Lower leg skin (tissue), 4 donors: Measurements from ENCODE around the gene TET1. TPM values are rescaled to one million over a fixed set of nuclear protein-coding genes. Genes with fewer than 3 reads are reported as not detected.
"Not testable (repeated sequence)": the region's sequence is repeated elsewhere in the genome, so short reads cannot be mapped to it uniquely, and the experiment has no call there.

Experiments
- DNase-seq, 2 donors: peaks; one replicate each; pipeline ENCODE4 v3.0.0-alpha.2; 2019; ENCODE audit warnings: low spot score in 2 of 2
- H3K4me3 ChIP-seq: fragments of 200-600 bp; sonication (generic); 2 replicates; pipeline ENCODE4 v1.5.1; 2017; ENCODE audit warnings: mild to moderate bottlenecking, low read depth; ENCODE audit not compliant: poor library complexity, severe bottlenecking
- POLR2A ChIP-seq, 2 donors: fragments of 450-650 bp; IDR thresholded peaks; one replicate each; pipeline ENCODE4 v1.6.1; 2016 to 2017; ENCODE audit warnings: antibody characterized with exemption in 2 of 2, mild to moderate bottlenecking in 1 of 2, moderate library complexity in 1 of 2
- WGBS, 2 donors: methylation state at CpG; one replicate each; pipeline ENCODE4 v1.1.5; 2018; 5-methylcytosine and 5-hydroxymethylcytosine counted together
- intact Hi-C: fragments of 100-400 bp; cut with DNase I; formaldehyde crosslinking; loops from one replicate; pipeline ENCODE4 v1.15.0; 2023; ENCODE audit warnings: low total_unique reads
- total RNA-seq, 4 donors: library from RNA; depleted of rRNA; stranded (reverse); fragments of >200 nt; gene quantifications; one replicate each; pipeline ENCODE4 v1.1.0, GENCODE V29; 2016
- TF ChIP-seq, protein P1 (sequence below), 3 donors: fragments of 450-650 bp; IDR thresholded peaks; one replicate each; pipeline ENCODE4 v1.5.1; 2016; ENCODE audit warnings: antibody characterized with exemption in 3 of 3, mild to moderate bottlenecking in 3 of 3, moderate library complexity in 2 of 3

TET1 gene
- total RNA-seq, 4 donors from 2014 or later = 1.1 to 3.8 (median 1.9) TPM

DNA sequence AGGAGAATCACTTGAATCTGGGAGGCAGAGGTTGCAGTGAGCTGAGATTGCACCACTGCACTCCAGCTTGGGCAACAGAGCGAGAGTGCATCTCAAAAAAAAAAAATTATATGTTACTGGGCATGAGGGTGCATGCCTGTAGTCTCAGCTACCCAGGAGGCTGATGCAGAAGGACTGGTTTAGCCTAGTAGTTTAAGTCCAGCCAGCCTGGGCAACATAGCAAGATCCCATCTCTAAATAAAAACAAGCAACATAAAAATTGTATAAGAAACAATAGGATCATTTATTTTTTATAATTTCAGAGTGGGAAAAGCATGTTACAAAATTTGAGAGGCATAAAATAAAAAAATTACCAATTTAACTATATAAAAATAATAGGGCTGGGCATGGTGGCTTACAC lies 145.4 kb downstream of the TET1 start:
- TF ChIP-seq, protein P1, sequence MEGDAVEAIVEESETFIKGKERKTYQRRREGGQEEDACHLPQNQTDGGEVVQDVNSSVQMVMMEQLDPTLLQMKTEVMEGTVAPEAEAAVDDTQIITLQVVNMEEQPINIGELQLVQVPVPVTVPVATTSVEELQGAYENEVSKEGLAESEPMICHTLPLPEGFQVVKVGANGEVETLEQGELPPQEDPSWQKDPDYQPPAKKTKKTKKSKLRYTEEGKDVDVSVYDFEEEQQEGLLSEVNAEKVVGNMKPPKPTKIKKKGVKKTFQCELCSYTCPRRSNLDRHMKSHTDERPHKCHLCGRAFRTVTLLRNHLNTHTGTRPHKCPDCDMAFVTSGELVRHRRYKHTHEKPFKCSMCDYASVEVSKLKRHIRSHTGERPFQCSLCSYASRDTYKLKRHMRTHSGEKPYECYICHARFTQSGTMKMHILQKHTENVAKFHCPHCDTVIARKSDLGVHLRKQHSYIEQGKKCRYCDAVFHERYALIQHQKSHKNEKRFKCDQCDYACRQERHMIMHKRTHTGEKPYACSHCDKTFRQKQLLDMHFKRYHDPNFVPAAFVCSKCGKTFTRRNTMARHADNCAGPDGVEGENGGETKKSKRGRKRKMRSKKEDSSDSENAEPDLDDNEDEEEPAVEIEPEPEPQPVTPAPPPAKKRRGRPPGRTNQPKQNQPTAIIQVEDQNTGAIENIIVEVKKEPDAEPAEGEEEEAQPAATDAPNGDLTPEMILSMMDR (IDR thresholded peaks at IDR 0.05) = no peak
- TF ChIP-seq POLR2A (IDR thresholded peaks at IDR 0.05) = no peak
- intact Hi-C loops = no loop called here
- WGBS, 2 donors = 90 to 100% methylated on average over 1 of the region's 1 CpG
- DNase-seq = no peak
- H3K4me3 ChIP-seq = no peak overlapping the region

DNA sequence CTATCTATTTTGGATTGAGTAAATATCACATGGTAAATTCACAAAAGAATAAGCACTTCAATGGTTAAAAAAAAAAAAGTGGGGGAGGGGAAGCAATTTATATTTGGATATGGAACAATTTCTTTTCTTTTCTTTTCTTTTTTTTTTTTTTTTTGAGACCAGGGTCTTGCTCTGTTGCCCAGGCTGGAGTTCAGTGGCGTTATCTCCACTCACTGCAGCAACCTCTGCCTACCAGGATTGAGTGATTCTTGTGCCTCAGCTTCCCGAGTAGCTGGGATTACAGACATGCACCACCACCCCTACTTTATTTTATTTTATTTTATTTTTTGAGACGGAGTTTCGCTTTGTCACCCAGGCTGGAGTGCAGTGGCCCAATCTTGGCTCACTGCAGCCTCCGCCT lies 148.8 kb downstream of the TET1 start:
- H3K4me3 ChIP-seq, DNase-seq, intact Hi-C loops: not testable (repeated sequence)
- 94 to 97% methylated on average over 5 of the region's 5 CpGs for WGBS, 2 donors

DNA sequence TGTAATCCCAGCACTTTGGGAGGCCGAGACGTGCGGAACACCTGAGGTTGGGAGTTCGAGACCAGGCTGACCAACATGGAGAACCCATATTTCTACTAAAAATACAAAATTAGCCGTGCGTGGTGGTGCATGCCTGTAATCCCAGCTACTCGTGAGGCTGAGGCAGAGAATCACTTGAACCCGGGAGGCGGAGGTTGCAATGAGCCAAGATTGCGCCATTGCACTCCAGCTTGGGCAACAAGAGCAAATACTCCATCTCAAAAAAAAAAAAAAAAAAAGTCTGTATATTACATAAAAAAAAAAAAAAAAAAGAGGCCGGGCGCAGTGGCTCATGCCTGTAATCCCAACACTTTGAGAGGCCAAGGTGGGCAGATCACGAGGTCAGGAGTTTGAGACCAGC lies 152.9 kb downstream of the TET1 start:
- WGBS, 2 donors = 93 to 96% methylated on average over 13 of the region's 13 CpGs
- DNase-seq = peak in 1 of 2 donors; percentile 46
- intact Hi-C loops, H3K4me3 ChIP-seq: not testable (repeated sequence)

DNA sequence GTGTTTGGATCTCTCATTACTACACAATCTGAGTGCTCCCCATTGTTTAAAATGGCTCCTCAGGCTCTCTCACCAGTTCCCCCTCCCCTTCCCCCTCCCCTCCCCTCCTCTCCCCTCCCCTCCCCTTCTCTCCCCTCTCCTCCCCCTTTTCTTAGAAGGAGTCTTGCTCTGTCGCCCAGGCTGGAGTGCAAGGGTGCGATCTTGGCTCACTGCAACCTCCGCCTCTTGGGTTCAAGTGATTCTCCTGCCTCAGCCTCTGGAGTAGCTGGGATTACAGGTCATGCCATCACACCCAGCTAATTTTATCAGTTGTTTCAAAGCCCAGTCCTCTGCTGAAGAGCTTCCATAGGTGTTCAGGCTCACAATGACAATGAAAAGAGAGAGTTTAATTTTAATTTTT lies 157.3 kb downstream of the TET1 start:
- 71 to 86% methylated on average over 3 of the region's 3 CpGs for WGBS, 2 donors
- TF ChIP-seq, protein P1 (IDR thresholded peaks at IDR 0.05) = no peak
- TF ChIP-seq POLR2A (IDR thresholded peaks at IDR 0.05) = no peak
- intact Hi-C loops = no loop called here
- no peak for DNase-seq
- H3K4me3 ChIP-seq = no peak overlapping the region

DNA sequence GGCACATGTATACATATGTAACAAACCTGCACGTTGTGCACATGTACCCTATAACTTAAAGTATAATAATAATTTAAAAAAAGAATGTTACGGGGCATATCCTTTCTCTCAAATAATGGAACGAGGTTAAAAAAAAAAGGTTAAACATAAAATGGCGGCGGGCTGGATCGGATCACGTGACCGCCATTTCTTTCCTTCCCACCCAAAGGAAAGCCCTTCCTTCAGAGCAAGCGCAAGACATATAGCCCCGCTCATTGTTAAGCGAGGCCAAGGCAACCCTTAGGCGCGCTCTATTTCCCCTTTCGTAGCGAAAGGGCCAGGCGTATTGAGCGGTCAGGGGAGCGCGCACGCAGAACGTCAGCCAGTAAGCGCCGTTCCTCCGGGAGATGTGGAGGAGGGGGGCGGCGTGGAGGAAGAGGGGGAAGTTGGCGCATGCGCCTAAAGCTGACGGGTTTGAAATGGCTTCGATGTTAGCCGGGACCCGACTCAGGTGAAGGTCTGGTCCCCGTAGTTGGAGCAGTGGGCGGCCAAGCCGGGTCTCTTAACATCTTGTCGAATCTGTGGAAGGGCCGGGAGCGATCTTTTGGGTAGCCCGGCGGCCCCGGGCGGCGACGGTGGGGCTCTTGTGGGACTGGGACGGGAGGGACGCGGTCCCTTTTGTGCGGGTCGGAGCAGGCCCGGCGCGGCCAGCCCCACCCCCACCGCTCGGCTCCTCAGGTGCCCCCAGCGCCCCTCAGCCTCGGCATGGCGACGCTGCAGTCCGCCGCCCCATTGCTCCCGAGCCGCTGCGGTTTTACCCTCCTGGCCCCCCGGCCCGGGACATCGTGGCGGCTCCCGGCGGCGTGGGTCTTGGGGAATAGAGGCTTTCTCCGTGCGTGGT lies 160.9 kb downstream of the TET1 start, which contains the start of gene CCAR1:
Gene CCAR1 (plus strand): TSS at position 447 of the 880 bp plus-strand sequence. CDS start 1,266 bp downstream, outside the sequence.
- WGBS, 2 donors = 1% methylated on average over 35 to 42 of the region's 72 CpGs
- DNase-seq = peak; percentile 96 to 99
- intact Hi-C loops = no loop called here
- H3K4me3 ChIP-seq = peak within 1 kb of the TSS; percentile 98
- TF ChIP-seq POLR2A (IDR thresholded peaks at IDR 0.05) = no peak
- TF ChIP-seq, protein P1 (IDR thresholded peaks at IDR 0.05) = no peak

DNA sequence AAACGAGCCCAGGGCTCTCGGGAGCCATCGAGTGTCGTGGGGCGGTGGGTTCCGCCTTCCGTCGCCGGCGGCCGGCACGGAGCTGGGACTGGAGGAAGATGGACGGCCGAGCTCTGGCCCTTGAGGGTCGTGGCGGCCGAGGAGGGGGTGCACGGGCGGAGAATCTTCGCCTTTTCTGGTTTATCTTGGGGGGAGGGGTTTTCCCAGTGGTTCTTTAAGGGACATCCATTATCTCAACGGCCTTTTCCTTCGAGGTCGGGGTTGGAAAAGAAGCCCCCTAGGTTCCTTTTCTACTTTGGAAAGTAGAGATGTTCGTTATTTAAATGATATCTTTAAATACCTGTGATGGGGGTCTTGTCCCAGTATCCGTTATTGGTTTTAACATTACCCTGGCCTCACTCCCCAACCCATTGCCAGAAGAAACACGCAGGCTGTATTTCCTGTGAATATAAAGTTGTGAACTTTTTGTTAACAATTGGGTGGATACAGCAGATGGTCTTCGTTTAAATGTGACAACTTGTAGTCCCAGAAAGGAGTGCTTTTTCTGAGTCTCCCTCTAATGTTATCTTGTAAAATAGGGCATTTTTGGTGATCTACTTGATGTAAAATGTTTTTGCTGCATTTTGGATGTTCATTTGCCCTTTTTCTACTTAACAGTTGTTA lies 161.7 kb downstream of the TET1 start:
- no peak for TF ChIP-seq POLR2A (IDR thresholded peaks at IDR 0.05)
- TF ChIP-seq, protein P1 (IDR thresholded peaks at IDR 0.05) = no peak
- intact Hi-C loops = no loop called here
- WGBS, 2 donors = 0% methylated on average over 13 to 25 of the region's 27 CpGs
- DNase-seq = peak in 1 of 2 donors; percentile 16
- peak overlapping the region; percentile 98 for H3K4me3 ChIP-seq
